Heart right ventricle (tissue), 16 donors: ENCODE data around the gene KRT77. TPM values are rescaled to one million over a fixed set of nuclear protein-coding genes. Genes with fewer than 3 reads are reported as not detected.

Experiments
- ATAC-seq, 8 donors: fragments of 200-7000 bp; cut with Tn5 transposase; one replicate each; pipeline ENCODE4 v1.9.1; 2020; ENCODE audit warnings: mild to moderate bottlenecking in 8 of 8, moderate library complexity in 8 of 8, moderate number of reproducible peaks in 1 of 8
- DNase-seq, 2 donors: peaks; one replicate each; pipeline ENCODE4 v3.0.0-alpha.2; 2020
- H3K27ac ChIP-seq, 10 donors: fragments of 200-600 bp; sonication (generic) in 2 of 10; one replicate each; pipeline versions ENCODE4 v1.5.0 to v1.8.0; 2020 to 2022; ENCODE audit warnings: mild to moderate bottlenecking in 3 of 10
- H3K27me3 ChIP-seq, 7 donors: fragments of 200-600 bp; one replicate each; pipeline ENCODE4 v1.8.0; 2021 to 2022; ENCODE audit warnings: mild to moderate bottlenecking in 2 of 7
- H3K36me3 ChIP-seq, 9 donors: fragments of 200-600 bp; sonication (generic) in 1 of 9; one replicate each; pipeline versions ENCODE4 v1.5.0 to v1.8.0; 2020 to 2022; ENCODE audit warnings: mild to moderate bottlenecking in 2 of 9
- H3K4me1 ChIP-seq, 9 donors: fragments of 200-600 bp; sonication (generic) in 1 of 9; one replicate each; pipeline versions ENCODE4 v1.5.0 to v1.8.0; 2020 to 2022; ENCODE audit warnings: mild to moderate bottlenecking in 4 of 9
- H3K4me3 ChIP-seq, 10 donors: fragments of 200-600 bp; sonication (generic) in 2 of 10; one replicate each; pipeline versions ENCODE4 v1.5.0 to v1.8.0; 2020 to 2022; ENCODE audit warnings: mild to moderate bottlenecking in 7 of 10, moderate library complexity in 2 of 10
- H3K9me3 ChIP-seq, 11 donors: fragments of 200-600 bp in 10 of 11; sonication (generic) in 2 of 11; one replicate each; pipeline versions ENCODE4 v1.5.0 to v1.8.0; 2013 to 2022; ENCODE audit warnings: mild to moderate bottlenecking in 2 of 11, control low read depth in 1 of 11, moderate library complexity in 1 of 11
- WGBS, 2 donors: extraction: QIAGEN DNeasy Blood & Tissue Kit; methylation state at CpG; one replicate each; pipeline ENCODE4 v1.1.7; 2013; ENCODE audit warnings: inconsistent platforms in 1 of 2; 5-methylcytosine and 5-hydroxymethylcytosine counted together
- intact Hi-C, 10 donors: fragments of 100-400 bp; cut with DNase I; formaldehyde crosslinking; loops; one replicate each; pipeline versions ENCODE4 v1.11.1 to v1.14.2; 2022
- polyA plus RNA-seq, 2 donors: library from polyadenylated mRNA; stranded (reverse); fragments of 200-250 nt; gene quantifications; one replicate each; pipeline ENCODE4 v1.2.3, GENCODE V29; 2013
- total RNA-seq, 10 donors: library from RNA; stranded (reverse); fragmentation: NEBNext Ultra II Directional in 3 of 10; extraction: Animal tissue kit (Norgen Biotek cat#: 25700) in 3 of 10; gene quantifications; one replicate each; pipeline versions ENCODE4 v1.2.1 to v1.2.4, GENCODE V29; 2021 to 2023
- TF ChIP-seq, protein P1 (sequence below), 9 donors: fragments of 200-600 bp; sonication (generic) in 2 of 9; IDR thresholded peaks; one replicate each; pipeline versions ENCODE4 v1.5.0 to v1.8.0; 2021 to 2022; ENCODE audit warnings: antibody characterized with exemption in 9 of 9, mild to moderate bottlenecking in 5 of 9, moderate library complexity in 1 of 9
- donor health status: Arrhythmogenic right ventricular cardiomyopathy.
- donor health status: ischemic (EF 13 %, LVEDD 7.1; RV severe dilation, severe dysfunction).
- donor health status: healthy with polysubstance abuse.
- donor health status: DM: no; HTN: yes; CAD: no.
- donor health status: DM: no; HTN: no; CAD: no.
- donor health status: ischemic (EF 25% LVEDD 6.9; RV normal size, moderate dysfunction).
- donor health status: ischemic (EF 25% LVEDD 5.7; RV mildly dilated, moderate dysfunction).
- donor health status: healthy.
- donor health status: DM: yes; HTN: yes; CAD: no.
- donor health status: Ischemic cardiomyopathy.
- donor health status: ischemic (EF 35%, LVEDD 5.7; RV mildly dilated, moderate dysfunction).
- donor health status: nonischemic (EF 11% LVEDD 7.7; RV severe dilation, severe dysfunction).
- donor health status: DM: yes; HTN: yes; CAD: no.
- donor health status: PGD.
- donor health status: ischemic (EF 29% LVEDD 5.4; RV normal size, mild dysfunction).
- donor health status: nonischemic (EF 23%, LVEDD 6.1; RV moderate dilation, normal function).

KRT77 gene
- total and polyA plus RNA-seq, 12 donors: 0.08 TPM; not detected in 11

DNA sequence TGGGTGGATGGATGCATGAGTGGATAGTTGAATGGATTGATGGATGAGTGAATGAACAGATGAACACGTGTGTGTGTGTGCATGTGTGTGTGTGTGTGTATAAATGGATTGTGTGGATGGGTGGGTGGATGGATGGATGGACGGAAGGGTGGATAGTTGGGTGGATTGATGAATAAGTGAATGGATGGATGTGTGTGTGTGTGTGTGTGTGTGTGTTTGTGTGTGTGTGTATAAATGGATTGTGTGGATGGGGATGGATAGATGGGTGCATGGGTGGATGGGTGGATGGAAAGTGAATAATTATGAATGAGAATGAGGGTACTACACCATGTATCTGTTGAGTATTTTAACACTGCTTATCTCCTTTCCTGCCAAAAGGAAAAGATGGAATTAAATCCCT is 986 bp downstream of the KRT77 start:
- no peak overlapping the region for H3K4me3 ChIP-seq
- 82 to 87% methylated on average over 2 of the region's 2 CpGs for WGBS, 2 donors
- H3K36me3 ChIP-seq: no peaks in the 10 kb centered on the region
- no peak for ATAC-seq
- peaks cover 0 to 30% (median 4%) of the 10 kb centered on the region in 7 donors for H3K27me3 ChIP-seq
- TF ChIP-seq, protein P1, sequence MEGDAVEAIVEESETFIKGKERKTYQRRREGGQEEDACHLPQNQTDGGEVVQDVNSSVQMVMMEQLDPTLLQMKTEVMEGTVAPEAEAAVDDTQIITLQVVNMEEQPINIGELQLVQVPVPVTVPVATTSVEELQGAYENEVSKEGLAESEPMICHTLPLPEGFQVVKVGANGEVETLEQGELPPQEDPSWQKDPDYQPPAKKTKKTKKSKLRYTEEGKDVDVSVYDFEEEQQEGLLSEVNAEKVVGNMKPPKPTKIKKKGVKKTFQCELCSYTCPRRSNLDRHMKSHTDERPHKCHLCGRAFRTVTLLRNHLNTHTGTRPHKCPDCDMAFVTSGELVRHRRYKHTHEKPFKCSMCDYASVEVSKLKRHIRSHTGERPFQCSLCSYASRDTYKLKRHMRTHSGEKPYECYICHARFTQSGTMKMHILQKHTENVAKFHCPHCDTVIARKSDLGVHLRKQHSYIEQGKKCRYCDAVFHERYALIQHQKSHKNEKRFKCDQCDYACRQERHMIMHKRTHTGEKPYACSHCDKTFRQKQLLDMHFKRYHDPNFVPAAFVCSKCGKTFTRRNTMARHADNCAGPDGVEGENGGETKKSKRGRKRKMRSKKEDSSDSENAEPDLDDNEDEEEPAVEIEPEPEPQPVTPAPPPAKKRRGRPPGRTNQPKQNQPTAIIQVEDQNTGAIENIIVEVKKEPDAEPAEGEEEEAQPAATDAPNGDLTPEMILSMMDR (IDR thresholded peaks at IDR 0.05): no peak
- H3K9me3 ChIP-seq: no peaks in the 10 kb centered on the region
- peaks cover 0 to 24% (median 13%) of the 10 kb centered on the region in 9 donors for H3K4me1 ChIP-seq
- no peak for DNase-seq
- intact Hi-C loops: no loop called here
- no peak overlapping the region for H3K27ac ChIP-seq

DNA sequence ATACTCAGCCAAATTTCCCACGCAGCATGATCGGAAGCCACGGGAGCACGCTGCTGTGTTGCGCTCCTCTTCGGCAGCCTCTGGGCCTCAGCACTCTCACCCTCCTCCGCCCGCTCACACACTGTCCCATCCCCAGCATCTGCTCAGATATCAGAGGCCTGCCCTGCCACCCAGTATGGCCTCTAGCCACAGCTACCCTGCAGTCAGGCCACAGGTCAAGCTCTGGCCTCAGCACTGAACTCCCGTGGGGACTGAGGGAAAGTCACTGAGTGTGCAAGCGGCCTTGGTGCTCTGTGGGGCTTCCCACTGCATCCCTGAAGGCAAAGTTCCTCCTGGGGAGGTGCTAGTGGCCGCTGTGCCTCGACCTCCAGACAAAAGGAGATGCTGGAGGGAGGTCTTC is 2.0 kb downstream of the KRT77 start:
- DNase-seq (no peak), ATAC-seq (peak in 1 of 8 donors; percentile 5)
- 75 to 77% methylated on average over 12 of the region's 12 CpGs for WGBS, 2 donors
- H3K9me3 ChIP-seq: no peaks in the 10 kb centered on the region
- H3K4me3 ChIP-seq: no peak overlapping the region
- intact Hi-C loops: no loop called here
- H3K4me1 ChIP-seq: peaks cover 0 to 24% (median 13%) of the 10 kb centered on the region in 9 donors
- H3K36me3 ChIP-seq: no peaks in the 10 kb centered on the region
- H3K27me3 ChIP-seq: peaks cover 0 to 30% (median 4%) of the 10 kb centered on the region in 7 donors
- TF ChIP-seq, protein P1 (IDR thresholded peaks at IDR 0.05): no peak
- H3K27ac ChIP-seq: no peak overlapping the region

DNA sequence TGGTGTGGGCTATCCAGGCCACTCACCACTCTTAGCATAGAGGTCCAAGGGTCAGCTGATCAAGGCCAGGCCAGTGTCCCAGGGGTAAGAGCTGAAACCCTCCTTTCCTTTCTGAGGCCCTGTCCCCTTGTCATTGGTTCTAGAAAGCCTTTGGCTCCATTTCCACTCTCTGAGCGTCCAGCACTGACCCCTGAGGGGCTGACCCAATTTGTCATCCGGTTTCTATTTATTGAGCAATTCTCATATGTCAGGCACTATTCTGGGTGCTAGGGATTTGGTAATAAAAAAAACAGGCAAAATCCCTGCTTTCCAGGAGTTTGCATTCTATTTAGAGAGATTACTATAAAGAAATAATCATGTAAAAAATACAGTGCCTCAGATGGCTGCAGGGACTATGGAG is 3.4 kb downstream of the KRT77 start:
- Histone ChIP-seq H3K27ac (no peak overlapping the region), H3K9me3 (no peaks in the 10 kb centered on the region), H3K27me3 (peaks cover 0 to 31% (median 9%) of the 10 kb centered on the region in 7 donors), H3K4me3 (no peak overlapping the region), H3K36me3 (no peaks in the 10 kb centered on the region), H3K4me1 (peaks cover 0 to 24% (median 13%) of the 10 kb centered on the region in 9 donors)
- WGBS, 2 donors: 53 to 66% methylated on average over 2 of the region's 2 CpGs
- intact Hi-C loops: no loop called here
- peak; percentile 29 to 74 (median 55) for ATAC-seq
- DNase-seq: peak in 1 of 2 donors; percentile 23
- TF ChIP-seq, protein P1 (IDR thresholded peaks at IDR 0.05): no peak

DNA sequence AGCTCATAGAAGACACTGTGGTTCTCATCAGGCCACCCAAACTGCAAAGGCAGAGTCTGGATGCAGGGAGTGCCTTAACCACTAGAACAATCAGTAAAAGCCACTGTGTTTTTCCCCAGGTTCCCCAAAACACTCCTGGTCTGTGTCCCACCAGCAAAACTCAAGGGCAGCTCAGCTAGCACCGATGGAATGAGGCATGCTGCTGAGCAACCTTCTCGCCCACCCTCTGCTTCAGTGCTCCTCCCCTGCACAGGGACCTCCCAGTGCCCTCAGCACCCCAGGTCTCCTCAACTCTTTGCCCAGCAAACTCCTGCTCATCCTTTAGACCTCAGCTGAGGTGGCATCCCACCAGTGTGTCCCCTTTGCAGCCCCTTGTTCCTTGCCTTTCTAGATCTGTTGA is 4.0 kb downstream of the KRT77 start:
- H3K27me3 ChIP-seq: peaks cover 0 to 36% (median 11%) of the 10 kb centered on the region in 7 donors
- ATAC-seq: no peak
- no peaks in the 10 kb centered on the region for H3K36me3 ChIP-seq
- 68 to 70% methylated on average over 2 of the region's 2 CpGs for WGBS, 2 donors
- intact Hi-C loops: no loop called here
- no peaks in the 10 kb centered on the region for H3K9me3 ChIP-seq
- no peak overlapping the region for H3K4me3 ChIP-seq
- no peak for DNase-seq
- TF ChIP-seq, protein P1 (IDR thresholded peaks at IDR 0.05): no peak
- H3K27ac ChIP-seq: no peak overlapping the region
- H3K4me1 ChIP-seq: peaks cover 0 to 24% (median 13%) of the 10 kb centered on the region in 9 donors
